BJ (cell line): ENCODE results near the gene TUBB4B. TPM values are rescaled to one million over a fixed set of nuclear protein-coding genes. Genes with fewer than 3 reads are reported as not detected.
"Not testable (repeated sequence)": the region's sequence is repeated elsewhere in the genome, so short reads cannot be mapped to it uniquely, and the experiment has no call there.

Experiments used
- CTCF ChIA-PET: fragments of 350-600 bp; formaldehyde crosslinking; extraction: SDS; loops from one replicate; lab custom pipeline; 2021; ENCODE audit warnings: antibody characterized with exemption, inconsistent platforms; lab: Yijun Ruan, JAX
- POLR2A ChIA-PET: fragments of 300-600 bp; sonication (Branson Sonifier 250); formaldehyde crosslinking; extraction: SDS; loops from one replicate; lab custom pipeline; 2021; ENCODE audit warnings: antibody characterized with exemption; lab: Charles Lee
- DNase-seq: peaks from one replicate; pipeline ENCODE4 v3.0.0-alpha.2; 2011; ENCODE audit warnings: low read depth
- H3K27me3 ChIP-seq: 2 replicates; pipeline ENCODE4 v1.6.0; 2011; ENCODE audit warnings: low read length; ENCODE audit not compliant: control insufficient read depth, insufficient read depth
- H3K36me3 ChIP-seq: 2 replicates; pipeline ENCODE4 v1.5.1; 2011; ENCODE audit warnings: low read length; ENCODE audit not compliant: control insufficient read depth, insufficient read depth
- H3K4me3 ChIP-seq: 2 replicates; pipeline ENCODE4 v1.5.1; 2011; ENCODE audit warnings: low read depth, mild to moderate bottlenecking, control low read depth, low read length
- CTCF ChIP-seq: IDR thresholded peaks from 2 replicates; pipeline ENCODE4 v1.5.1; 2011; ENCODE audit warnings: low read depth, mild to moderate bottlenecking, control low read depth, inconsistent platforms, low read length, moderate library complexity; ENCODE audit not compliant: insufficient read depth
- polyA plus RNA-seq: library from polyadenylated mRNA; depleted of rRNA; stranded (reverse); fragments of >200 nt; gene quantifications from 2 replicates; pipeline ENCODE4 v1.2.3, GENCODE V29; 2011

The TUBB4B gene
- polyA plus RNA-seq, 1 experiment: 385 TPM

- no peaks in the 10 kb centered on the region; the same call in 1 of the 2 replicates for H3K36me3 ChIP-seq
- DNase-seq: no peak
- ChIA-PET CTCF (interaction anchor here (0.6 to 3.3 kb wide), 37 partner anchors 9 to 294 kb away, joined by 3 to 36 read pairs (median 4); partner anchors contain the start of genes CYSRT1, EXD3, RNF208 and RNF224), POLR2A (no interaction called here)
- no peaks in the 10 kb centered on the region for H3K27me3 ChIP-seq
- no peak overlapping the region for H3K4me3 ChIP-seq
- TF ChIP-seq CTCF: peak; percentile 97
These were observed 4.7 kb upstream of the TUBB4B start for GRCh38 chr9:137236238-137236935.

DNA sequence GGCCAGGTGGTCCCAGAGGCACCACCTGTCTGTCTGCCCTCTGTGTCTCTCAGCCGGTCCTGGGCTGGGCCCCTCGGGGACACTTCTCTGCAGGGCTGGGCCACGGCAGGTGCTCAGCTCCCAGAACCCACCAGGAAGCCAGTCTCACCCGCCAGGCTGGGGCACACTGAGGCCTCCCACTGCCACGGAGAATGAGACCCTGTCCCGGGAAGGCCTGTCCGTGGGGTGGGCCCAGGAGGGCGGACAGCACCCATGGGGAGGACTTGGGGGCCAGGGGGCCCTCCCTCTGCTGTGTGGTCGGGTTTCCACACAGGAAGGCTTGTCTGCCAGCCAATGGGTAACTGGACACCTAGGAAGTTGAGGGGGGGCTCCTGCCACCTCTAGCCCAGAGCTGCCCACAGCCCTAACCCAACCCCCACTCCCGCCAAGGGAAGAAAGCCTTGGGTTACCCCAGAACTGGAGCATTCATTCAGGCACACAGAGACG lies 4.1 kb upstream of the TUBB4B start:
- POLR2A ChIA-PET: no interaction called here

DNA sequence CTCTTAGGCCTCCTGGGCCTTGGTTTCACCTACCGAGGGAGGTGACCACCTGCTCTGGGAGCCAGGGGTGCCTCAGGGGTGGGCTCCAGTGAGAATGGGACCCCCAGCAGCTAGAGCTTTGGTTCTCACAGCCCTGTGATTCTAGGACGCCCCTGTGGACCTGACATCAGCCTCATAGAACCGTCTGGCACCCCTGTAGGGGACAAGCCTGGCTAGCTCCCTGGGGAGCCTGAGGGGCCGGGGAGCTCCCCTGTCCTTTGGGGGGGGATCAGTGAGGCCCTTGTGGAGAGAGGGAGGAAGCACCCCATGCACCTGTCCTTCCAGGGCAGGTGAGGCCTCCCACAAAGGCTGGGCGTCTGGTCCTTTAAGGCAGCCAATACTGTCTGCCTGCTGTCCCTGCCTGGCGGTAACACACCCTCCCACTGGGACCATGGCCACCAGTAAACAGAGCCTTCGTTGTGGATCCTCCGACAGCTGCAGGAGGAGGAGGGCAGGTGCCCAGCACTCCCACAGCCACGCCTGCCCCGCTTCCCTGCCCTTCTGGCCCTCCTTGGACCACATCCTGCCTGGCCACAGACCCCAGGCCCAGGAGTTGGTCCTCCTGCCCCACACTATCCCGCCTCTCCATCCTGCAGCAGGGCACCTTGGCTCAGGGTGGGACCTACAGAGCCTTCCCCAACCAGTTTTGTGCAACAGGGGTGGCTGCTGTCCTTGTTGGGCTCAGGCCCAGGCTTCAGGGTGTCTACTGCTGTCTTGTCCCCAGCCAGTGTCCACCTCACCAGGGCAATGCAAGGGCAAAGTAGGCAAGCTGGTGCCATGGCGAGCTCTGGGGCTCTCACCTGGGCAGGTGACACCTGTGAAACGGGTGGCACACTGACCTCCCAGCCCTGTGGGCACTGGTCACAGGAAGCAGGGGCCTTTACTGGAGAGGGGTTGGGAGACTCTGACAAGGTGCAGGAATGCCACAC lies 3.0 kb upstream of the TUBB4B start:
- no peaks in the 10 kb centered on the region for H3K27me3 ChIP-seq
- H3K36me3 ChIP-seq: peaks cover 6% of the 10 kb centered on the region
- no peak overlapping the region for H3K4me3 ChIP-seq
- no peak for DNase-seq
- no peak for TF ChIP-seq CTCF
- POLR2A ChIA-PET: no interaction called here
- CTCF ChIA-PET: interaction anchor here (1.2 to 3.3 kb wide), 8 partner anchors 11 to 170 kb away, joined by 3 to 36 read pairs (median 9); partner anchors contain the start of genes CYSRT1, RNF208, RNF224 and STPG3

More for the DNA sequence above, 4.1 kb upstream of the TUBB4B start:
- no peak overlapping the region for H3K4me3 ChIP-seq
- CTCF ChIA-PET: interaction anchor here (0.6 to 3.3 kb wide), 37 partner anchors 8 to 294 kb away, joined by 3 to 36 read pairs (median 4); partner anchors contain the start of genes CYSRT1, EXD3, RNF208 and RNF224
- no peak for DNase-seq
- H3K27me3 ChIP-seq: no peaks in the 10 kb centered on the region
- H3K36me3 ChIP-seq: no peaks in the 10 kb centered on the region; the same call in 1 of the 2 replicates
- no peak for TF ChIP-seq CTCF

- Histone ChIP-seq H3K4me3 (peak overlapping the region; percentile 56), H3K36me3 (peaks cover 11% of the 10 kb centered on the region)
- POLR2A ChIA-PET, H3K27me3 ChIP-seq, DNase-seq: not testable (repeated sequence)
- CTCF ChIA-PET: interaction anchor here (1.2 to 2.5 kb wide), 4 partner anchors 13 to 193 kb away, joined by 3 to 13 read pairs (median 5); partner anchors contain the start of genes NPDC1 and RNF224
These were observed 1.4 kb upstream of the TUBB4B start for GRCh38 chr9:137239541-137240200.

DNA sequence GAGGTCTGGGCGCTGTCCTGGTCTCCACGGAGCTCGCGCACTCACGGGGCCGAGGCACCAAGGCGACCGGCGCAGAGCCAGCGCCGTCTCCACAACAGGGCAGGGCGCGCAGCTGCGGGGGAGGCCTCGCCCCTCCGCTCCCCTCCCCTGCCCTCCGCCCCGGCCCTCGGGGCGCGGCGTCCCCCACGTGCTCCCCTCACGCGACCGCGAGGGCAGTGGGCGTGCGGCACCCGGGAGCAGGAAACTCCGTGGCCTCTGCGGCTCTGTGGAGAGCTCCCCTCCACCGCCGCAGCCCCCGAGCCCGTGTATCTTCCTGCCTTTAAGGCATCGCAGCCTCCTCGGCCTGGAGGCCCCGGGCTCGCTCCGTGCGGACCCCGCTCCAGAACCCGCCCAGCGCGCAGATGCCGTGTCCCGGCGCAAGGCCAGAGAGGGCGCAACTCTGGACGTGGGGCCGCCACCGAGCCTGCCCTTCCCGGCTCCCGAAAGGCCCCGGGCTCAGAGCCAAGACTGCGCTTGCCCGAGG lies 708 bp upstream of the TUBB4B start:
- TF ChIP-seq CTCF: no peak
- POLR2A ChIA-PET: interaction anchor here (0.6 kb wide), 4 partner anchors 8 to 112 kb away, joined by 3 to 4 read pairs (median 3); no protein-coding TSS in a partner anchor

More for the DNA sequence above, 708 bp upstream of the TUBB4B start:
- DNase-seq: no peak
- Histone ChIP-seq H3K36me3 (peaks cover 11% of the 10 kb centered on the region), H3K4me3 (peak overlapping the region; percentile 56), H3K27me3 (no peaks in the 10 kb centered on the region)
- CTCF ChIA-PET: interaction anchor here (0.7 to 2.5 kb wide), 7 partner anchors 13 to 211 kb away, joined by 3 to 13 read pairs (median 4); partner anchors contain the start of genes NPDC1 and RNF224
